WTC11 (cell line): ENCODE results near the gene STRA6. TPM values are rescaled to one million over a fixed set of nuclear protein-coding genes. Genes with fewer than 3 reads are reported as not detected.
A peak's percentile ranks its signal among the peaks of the same experiment; 100 is the strongest.

Experiments used
- ATAC-seq: fragments of 200-7000 bp; cut with Tn5 transposase; 2 replicates; pipeline ENCODE4 v1.10.0; 2021; ENCODE audit warnings: mild to moderate bottlenecking, moderate library complexity
- CTCF ChIA-PET: fragments of 300-600 bp; sonication (Branson Sonifier 250); formaldehyde crosslinking; loops from one replicate; lab custom pipeline; 2021; ENCODE audit warnings: antibody characterized with exemption; lab: Charles Lee
- POLR2A ChIA-PET: fragments of 350-600 bp; sonication (Branson Sonifier 250); formaldehyde crosslinking; loops from one replicate; lab custom pipeline; 2021; ENCODE audit warnings: antibody characterized with exemption; lab: Charles Lee
- DNase-seq: peaks from one replicate; pipeline ENCODE4 v3.0.0; 2021; ENCODE audit warnings: low spot score
- H3K27ac Mint-ChIP-seq: 2 replicates; pipeline ENCODE4 v1.8.0; 2021; ENCODE audit warnings: mixed read lengths
- H3K27me3 Mint-ChIP-seq: 2 replicates; pipeline ENCODE4 v1.8.0; 2021; ENCODE audit warnings: low read depth, mild to moderate bottlenecking, moderate library complexity, mixed read lengths
- H3K36me3 Mint-ChIP-seq: 2 replicates; pipeline ENCODE4 v1.8.0; 2021; ENCODE audit warnings: mixed read lengths
- H3K4me1 Mint-ChIP-seq: 2 replicates; pipeline ENCODE4 v1.8.0; 2022; ENCODE audit warnings: mixed read lengths
- H3K4me3 Mint-ChIP-seq: 2 replicates; pipeline ENCODE4 v1.8.0; 2021; ENCODE audit warnings: mild to moderate bottlenecking, moderate library complexity, mixed read lengths
- H3K9me3 Mint-ChIP-seq: 2 replicates; pipeline ENCODE4 v1.8.0; 2021; ENCODE audit warnings: mixed read lengths
- ATF1 ChIP-seq: sonication (generic); formaldehyde crosslinking; IDR thresholded peaks from 2 replicates; pipeline ENCODE4 v1.8.1; 2023; ENCODE audit warnings: mild to moderate bottlenecking, moderate library complexity, missing genetic modification reagents
- ELF4 ChIP-seq: sonication (generic); formaldehyde crosslinking; IDR thresholded peaks from 2 replicates; pipeline ENCODE4 v1.8.1; 2022; ENCODE audit warnings: low read depth, mild to moderate bottlenecking, moderate library complexity, missing genetic modification reagents
- ESRRA ChIP-seq: sonication (generic); formaldehyde crosslinking; IDR thresholded peaks from 2 replicates; pipeline ENCODE4 v1.8.1; 2022; ENCODE audit warnings: mild to moderate bottlenecking, missing genetic modification reagents, borderline replicate concordance
- FOXP1 ChIP-seq: sonication (generic); formaldehyde crosslinking; IDR thresholded peaks from 2 replicates; pipeline ENCODE4 v1.8.0; 2022; ENCODE audit warnings: missing genetic modification reagents, mild to moderate bottlenecking, moderate library complexity, borderline replicate concordance
- IRF2 ChIP-seq: sonication (generic); formaldehyde crosslinking; IDR thresholded peaks from 2 replicates; pipeline ENCODE4 v1.8.0; 2022; ENCODE audit warnings: low read depth, missing genetic modification reagents, borderline replicate concordance
- JUN ChIP-seq: sonication (generic); formaldehyde crosslinking; IDR thresholded peaks from 2 replicates; pipeline ENCODE4 v1.8.0; 2023; ENCODE audit warnings: mild to moderate bottlenecking, missing genetic modification reagents
- NR1H2 ChIP-seq: sonication (generic); formaldehyde crosslinking; IDR thresholded peaks from 2 replicates; pipeline ENCODE4 v1.9.0; 2021; ENCODE audit warnings: mild to moderate bottlenecking, moderate library complexity, missing genetic modification reagents
- RORB ChIP-seq: fragments of 250-450 bp; sonication (Bioruptor Pico); IDR thresholded peaks from 2 replicates; pipeline ENCODE4 v1.9.0; 2021; ENCODE audit warnings: mild to moderate bottlenecking
- ZNF121 ChIP-seq: sonication (generic); formaldehyde crosslinking; IDR thresholded peaks from 2 replicates; pipeline ENCODE4 v1.8.0; 2023; ENCODE audit warnings: missing genetic modification reagents
- ZNF671 ChIP-seq: fragments of 250-450 bp; sonication (Bioruptor Pico); IDR thresholded peaks from 2 replicates; pipeline ENCODE4 v1.8.0; 2021; ENCODE audit warnings: mild to moderate bottlenecking
- total RNA-seq: library from RNA; stranded (reverse); gene quantifications from 3 replicates; pipeline ENCODE4 v1.2.3, GENCODE V29; 2021
- TF ChIP-seq, protein P1 (sequence below): sonication (generic); formaldehyde crosslinking; IDR thresholded peaks from 2 replicates; pipeline ENCODE4 v1.8.0; 2023; ENCODE audit warnings: mild to moderate bottlenecking, missing genetic modification reagents
- TF ChIP-seq, protein P2 (sequence below): sonication (generic); formaldehyde crosslinking; IDR thresholded peaks from 2 replicates; pipeline ENCODE4 v1.8.0; 2022; ENCODE audit warnings: missing genetic modification reagents
- TF ChIP-seq, protein P3 (sequence below): sonication (generic); formaldehyde crosslinking; IDR thresholded peaks from 2 replicates; pipeline ENCODE4 v1.8.1; 2023; ENCODE audit warnings: mild to moderate bottlenecking, missing genetic modification reagents, borderline replicate concordance
- TF ChIP-seq, protein P4 (sequence below): fragments of 250-450 bp; sonication (Bioruptor Pico); IDR thresholded peaks from 2 replicates; pipeline ENCODE4 v1.9.0; 2021; ENCODE audit warnings: mild to moderate bottlenecking

The STRA6 gene
- total RNA-seq, 1 experiment from 2014 or later: 23.2 TPM

DNA sequence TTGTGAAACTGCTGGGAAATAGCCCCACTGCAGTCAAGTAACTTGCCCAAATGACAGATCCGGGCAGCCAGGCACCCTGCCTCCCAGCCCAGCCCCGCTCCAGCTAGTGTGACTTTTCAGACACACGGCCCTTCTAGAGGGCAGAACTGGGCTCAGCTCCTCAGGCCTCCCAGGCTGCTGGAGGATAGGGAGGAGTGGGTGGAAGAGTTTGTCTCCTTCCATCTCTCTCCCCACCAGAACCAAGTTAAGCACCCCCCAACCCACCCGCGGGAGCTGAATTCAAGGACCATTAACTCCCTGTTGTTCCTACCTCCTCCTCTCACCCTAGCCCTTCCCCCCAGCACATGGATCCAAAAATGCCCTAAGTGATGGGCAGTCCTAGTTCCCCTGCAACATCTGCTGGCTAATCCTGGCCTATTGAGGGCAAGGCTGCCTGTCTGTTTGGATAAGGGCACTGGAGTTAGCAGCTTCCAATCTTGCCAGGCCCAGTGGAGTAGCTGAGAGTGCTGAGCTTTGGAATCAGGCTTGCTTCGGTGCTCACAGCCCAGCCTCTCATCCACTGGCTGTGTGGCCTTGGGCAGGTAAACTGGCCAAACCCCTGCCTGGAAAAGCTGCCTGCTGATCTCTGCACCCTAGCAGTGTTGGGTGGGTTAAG lies 36.6 kb upstream of the STRA6 start:
- H3K36me3 Mint-ChIP-seq: no peaks in the 10 kb centered on the region
- POLR2A ChIA-PET: no interaction called here
- TF ChIP-seq, protein P1, sequence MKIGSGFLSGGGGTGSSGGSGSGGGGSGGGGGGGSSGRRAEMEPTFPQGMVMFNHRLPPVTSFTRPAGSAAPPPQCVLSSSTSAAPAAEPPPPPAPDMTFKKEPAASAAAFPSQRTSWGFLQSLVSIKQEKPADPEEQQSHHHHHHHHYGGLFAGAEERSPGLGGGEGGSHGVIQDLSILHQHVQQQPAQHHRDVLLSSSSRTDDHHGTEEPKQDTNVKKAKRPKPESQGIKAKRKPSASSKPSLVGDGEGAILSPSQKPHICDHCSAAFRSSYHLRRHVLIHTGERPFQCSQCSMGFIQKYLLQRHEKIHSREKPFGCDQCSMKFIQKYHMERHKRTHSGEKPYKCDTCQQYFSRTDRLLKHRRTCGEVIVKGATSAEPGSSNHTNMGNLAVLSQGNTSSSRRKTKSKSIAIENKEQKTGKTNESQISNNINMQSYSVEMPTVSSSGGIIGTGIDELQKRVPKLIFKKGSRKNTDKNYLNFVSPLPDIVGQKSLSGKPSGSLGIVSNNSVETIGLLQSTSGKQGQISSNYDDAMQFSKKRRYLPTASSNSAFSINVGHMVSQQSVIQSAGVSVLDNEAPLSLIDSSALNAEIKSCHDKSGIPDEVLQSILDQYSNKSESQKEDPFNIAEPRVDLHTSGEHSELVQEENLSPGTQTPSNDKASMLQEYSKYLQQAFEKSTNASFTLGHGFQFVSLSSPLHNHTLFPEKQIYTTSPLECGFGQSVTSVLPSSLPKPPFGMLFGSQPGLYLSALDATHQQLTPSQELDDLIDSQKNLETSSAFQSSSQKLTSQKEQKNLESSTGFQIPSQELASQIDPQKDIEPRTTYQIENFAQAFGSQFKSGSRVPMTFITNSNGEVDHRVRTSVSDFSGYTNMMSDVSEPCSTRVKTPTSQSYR (CRISPR knock-in tag): no peak
- TF ChIP-seq, protein P2, sequence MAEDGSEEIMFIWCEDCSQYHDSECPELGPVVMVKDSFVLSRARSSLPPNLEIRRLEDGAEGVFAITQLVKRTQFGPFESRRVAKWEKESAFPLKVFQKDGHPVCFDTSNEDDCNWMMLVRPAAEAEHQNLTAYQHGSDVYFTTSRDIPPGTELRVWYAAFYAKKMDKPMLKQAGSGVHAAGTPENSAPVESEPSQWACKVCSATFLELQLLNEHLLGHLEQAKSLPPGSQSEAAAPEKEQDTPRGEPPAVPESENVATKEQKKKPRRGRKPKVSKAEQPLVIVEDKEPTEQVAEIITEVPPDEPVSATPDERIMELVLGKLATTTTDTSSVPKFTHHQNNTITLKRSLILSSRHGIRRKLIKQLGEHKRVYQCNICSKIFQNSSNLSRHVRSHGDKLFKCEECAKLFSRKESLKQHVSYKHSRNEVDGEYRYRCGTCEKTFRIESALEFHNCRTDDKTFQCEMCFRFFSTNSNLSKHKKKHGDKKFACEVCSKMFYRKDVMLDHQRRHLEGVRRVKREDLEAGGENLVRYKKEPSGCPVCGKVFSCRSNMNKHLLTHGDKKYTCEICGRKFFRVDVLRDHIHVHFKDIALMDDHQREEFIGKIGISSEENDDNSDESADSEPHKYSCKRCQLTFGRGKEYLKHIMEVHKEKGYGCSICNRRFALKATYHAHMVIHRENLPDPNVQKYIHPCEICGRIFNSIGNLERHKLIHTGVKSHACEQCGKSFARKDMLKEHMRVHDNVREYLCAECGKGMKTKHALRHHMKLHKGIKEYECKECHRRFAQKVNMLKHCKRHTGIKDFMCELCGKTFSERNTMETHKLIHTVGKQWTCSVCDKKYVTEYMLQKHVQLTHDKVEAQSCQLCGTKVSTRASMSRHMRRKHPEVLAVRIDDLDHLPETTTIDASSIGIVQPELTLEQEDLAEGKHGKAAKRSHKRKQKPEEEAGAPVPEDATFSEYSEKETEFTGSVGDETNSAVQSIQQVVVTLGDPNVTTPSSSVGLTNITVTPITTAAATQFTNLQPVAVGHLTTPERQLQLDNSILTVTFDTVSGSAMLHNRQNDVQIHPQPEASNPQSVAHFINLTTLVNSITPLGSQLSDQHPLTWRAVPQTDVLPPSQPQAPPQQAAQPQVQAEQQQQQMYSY (CRISPR knock-in tag): no peak
- TF ChIP-seq NR1H2 (CRISPR knock-in tag) (no peak), ZNF671 (CRISPR knock-in tag) (no peak), ZNF121 (CRISPR knock-in tag) (no peak), IRF2 (CRISPR knock-in tag) (no peak), ATF1 (CRISPR knock-in tag) (no peak)
- TF ChIP-seq, all 79 proteins: peak for 0
- no peak for DNase-seq
- H3K27me3 Mint-ChIP-seq: peaks cover 19% of the 10 kb centered on the region
- H3K4me3 Mint-ChIP-seq: no peak overlapping the region
- H3K27ac Mint-ChIP-seq: no peak overlapping the region
- peaks cover 38% of the 10 kb centered on the region for H3K4me1 Mint-ChIP-seq
- H3K9me3 Mint-ChIP-seq: no peaks in the 10 kb centered on the region
- CTCF ChIA-PET: interaction anchor here (1.1 to 3.9 kb wide), 9 partner anchors 16 to 105 kb away, joined by 3 to 25 read pairs (median 4); no protein-coding TSS in a partner anchor
- ATAC-seq: peak; percentile 22

DNA sequence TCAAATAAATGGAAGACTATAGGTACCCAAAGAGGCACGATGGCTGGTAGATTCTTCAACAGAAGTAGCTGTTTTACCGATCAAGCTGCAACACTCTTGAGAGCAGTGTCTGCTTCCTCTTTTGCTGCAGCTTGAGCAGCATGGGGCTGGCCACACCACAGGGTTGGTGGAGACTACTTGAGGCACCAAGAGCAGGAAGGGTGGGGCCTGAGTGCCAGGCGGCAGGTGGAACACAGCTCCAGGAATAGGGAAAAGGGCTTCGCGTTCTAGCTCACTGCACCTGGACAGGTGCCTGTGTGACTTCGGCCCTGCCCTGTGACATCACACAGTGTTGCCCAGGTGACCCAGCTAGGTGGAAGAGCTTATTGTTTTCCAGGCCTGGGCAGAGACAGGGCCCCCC lies 33.4 kb upstream of the STRA6 start, which contains the start of gene CCDC33:
Gene CCDC33 (plus strand): TSS at position 365 of the 400 bp plus-strand sequence. CDS start 394 bp downstream, outside the sequence.
- H3K4me3 Mint-ChIP-seq: no peak within 1 kb of the TSS
- DNase-seq: no peak
- peaks cover 25% of the 10 kb centered on the region for H3K4me1 Mint-ChIP-seq
- H3K27ac Mint-ChIP-seq: no peak within 1 kb of the TSS
- no peak for ATAC-seq
- H3K9me3 Mint-ChIP-seq: no peaks in the 10 kb centered on the region
- ChIA-PET POLR2A (interaction anchor here (0.6 kb wide), 1 partner anchor 9 kb away, joined by 3 read pairs; no protein-coding TSS in a partner anchor), CTCF (interaction anchor here (0.6 to 0.7 kb wide), 2 partner anchors 11 to 182 kb away, joined by 3 read pairs; no protein-coding TSS in a partner anchor)
- H3K36me3 Mint-ChIP-seq: no peaks in the 10 kb centered on the region
- H3K27me3 Mint-ChIP-seq: peaks cover 33% of the 10 kb centered on the region
- TF ChIP-seq, protein P3, sequence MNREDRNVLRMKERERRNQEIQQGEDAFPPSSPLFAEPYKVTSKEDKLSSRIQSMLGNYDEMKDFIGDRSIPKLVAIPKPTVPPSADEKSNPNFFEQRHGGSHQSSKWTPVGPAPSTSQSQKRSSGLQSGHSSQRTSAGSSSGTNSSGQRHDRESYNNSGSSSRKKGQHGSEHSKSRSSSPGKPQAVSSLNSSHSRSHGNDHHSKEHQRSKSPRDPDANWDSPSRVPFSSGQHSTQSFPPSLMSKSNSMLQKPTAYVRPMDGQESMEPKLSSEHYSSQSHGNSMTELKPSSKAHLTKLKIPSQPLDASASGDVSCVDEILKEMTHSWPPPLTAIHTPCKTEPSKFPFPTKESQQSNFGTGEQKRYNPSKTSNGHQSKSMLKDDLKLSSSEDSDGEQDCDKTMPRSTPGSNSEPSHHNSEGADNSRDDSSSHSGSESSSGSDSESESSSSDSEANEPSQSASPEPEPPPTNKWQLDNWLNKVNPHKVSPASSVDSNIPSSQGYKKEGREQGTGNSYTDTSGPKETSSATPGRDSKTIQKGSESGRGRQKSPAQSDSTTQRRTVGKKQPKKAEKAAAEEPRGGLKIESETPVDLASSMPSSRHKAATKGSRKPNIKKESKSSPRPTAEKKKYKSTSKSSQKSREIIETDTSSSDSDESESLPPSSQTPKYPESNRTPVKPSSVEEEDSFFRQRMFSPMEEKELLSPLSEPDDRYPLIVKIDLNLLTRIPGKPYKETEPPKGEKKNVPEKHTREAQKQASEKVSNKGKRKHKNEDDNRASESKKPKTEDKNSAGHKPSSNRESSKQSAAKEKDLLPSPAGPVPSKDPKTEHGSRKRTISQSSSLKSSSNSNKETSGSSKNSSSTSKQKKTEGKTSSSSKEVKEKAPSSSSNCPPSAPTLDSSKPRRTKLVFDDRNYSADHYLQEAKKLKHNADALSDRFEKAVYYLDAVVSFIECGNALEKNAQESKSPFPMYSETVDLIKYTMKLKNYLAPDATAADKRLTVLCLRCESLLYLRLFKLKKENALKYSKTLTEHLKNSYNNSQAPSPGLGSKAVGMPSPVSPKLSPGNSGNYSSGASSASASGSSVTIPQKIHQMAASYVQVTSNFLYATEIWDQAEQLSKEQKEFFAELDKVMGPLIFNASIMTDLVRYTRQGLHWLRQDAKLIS (CRISPR knock-in tag): no peak

DNA sequence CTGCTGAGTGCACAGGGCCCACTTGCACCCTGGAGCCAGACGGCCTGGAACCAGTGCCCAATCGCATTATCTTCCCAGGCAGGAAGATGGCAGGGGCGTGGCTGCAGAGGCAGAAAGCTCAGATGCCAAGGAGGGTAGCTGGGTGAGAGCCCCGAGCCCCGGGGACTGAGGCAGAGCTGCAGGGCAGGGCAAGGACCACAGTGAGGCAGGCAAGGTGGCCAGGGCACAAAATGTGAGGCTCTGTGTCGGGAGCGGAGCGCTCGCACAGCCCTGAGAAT lies 31.9 kb upstream of the STRA6 start:
- CTCF ChIA-PET: interaction anchor here (1.1 to 2.8 kb wide), 5 partner anchors 14 to 86 kb away, joined by 3 to 18 read pairs (median 5); no protein-coding TSS in a partner anchor
- Mint-ChIP-seq H3K4me1 (peaks cover 21% of the 10 kb centered on the region), H3K27ac (no peak overlapping the region), H3K9me3 (no peaks in the 10 kb centered on the region), H3K4me3 (no peak overlapping the region), H3K27me3 (peaks cover 41% of the 10 kb centered on the region), H3K36me3 (no peaks in the 10 kb centered on the region)
- DNase-seq (no peak), ATAC-seq (no peak)
- POLR2A ChIA-PET: interaction anchor here (0.7 to 1.6 kb wide), 3 partner anchors 32 to 100 kb away, joined by 3 to 4 read pairs (median 4); partner anchors contain the start of gene STRA6
- TF ChIP-seq ELF4 (CRISPR knock-in tag): no peak
- TF ChIP-seq, protein P1 (CRISPR knock-in tag): no peak
- TF ChIP-seq FOXP1 (CRISPR knock-in tag): no peak
- TF ChIP-seq, protein P4, sequence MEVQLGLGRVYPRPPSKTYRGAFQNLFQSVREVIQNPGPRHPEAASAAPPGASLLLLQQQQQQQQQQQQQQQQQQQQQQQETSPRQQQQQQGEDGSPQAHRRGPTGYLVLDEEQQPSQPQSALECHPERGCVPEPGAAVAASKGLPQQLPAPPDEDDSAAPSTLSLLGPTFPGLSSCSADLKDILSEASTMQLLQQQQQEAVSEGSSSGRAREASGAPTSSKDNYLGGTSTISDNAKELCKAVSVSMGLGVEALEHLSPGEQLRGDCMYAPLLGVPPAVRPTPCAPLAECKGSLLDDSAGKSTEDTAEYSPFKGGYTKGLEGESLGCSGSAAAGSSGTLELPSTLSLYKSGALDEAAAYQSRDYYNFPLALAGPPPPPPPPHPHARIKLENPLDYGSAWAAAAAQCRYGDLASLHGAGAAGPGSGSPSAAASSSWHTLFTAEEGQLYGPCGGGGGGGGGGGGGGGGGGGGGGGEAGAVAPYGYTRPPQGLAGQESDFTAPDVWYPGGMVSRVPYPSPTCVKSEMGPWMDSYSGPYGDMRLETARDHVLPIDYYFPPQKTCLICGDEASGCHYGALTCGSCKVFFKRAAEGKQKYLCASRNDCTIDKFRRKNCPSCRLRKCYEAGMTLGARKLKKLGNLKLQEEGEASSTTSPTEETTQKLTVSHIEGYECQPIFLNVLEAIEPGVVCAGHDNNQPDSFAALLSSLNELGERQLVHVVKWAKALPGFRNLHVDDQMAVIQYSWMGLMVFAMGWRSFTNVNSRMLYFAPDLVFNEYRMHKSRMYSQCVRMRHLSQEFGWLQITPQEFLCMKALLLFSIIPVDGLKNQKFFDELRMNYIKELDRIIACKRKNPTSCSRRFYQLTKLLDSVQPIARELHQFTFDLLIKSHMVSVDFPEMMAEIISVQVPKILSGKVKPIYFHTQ (CRISPR knock-in tag): no peak
- no peak for TF ChIP-seq RORB
- TF ChIP-seq ESRRA (CRISPR knock-in tag): no peak
- TF ChIP-seq JUN (CRISPR knock-in tag): no peak
